SJSA1 (cell line): ENCODE results near the gene DYRK1A. TPM values are rescaled to one million over a fixed set of nuclear protein-coding genes. Genes with fewer than 3 reads are reported as not detected.
"Not testable (repeated sequence)": the region's sequence is repeated elsewhere in the genome, so short reads cannot be mapped to it uniquely, and the experiment has no call there.

Experiments used
- DNase-seq, 2 experiments: peaks; one replicate each; pipeline ENCODE4 v3.0.0-alpha.2; 2015 to 2020; ENCODE audit warnings: low spot score in 2 of 2, low read depth in 1 of 2
- H3K27ac ChIP-seq: fragments of 250-450 bp; sonication (Bioruptor Pico); 2 replicates; pipeline ENCODE4 v1.5.1; 2020; ENCODE audit warnings: mild to moderate bottlenecking, moderate library complexity
- H3K27me3 ChIP-seq: fragments of 250-450 bp; sonication (Bioruptor Pico); replicated peaks from 2 replicates; pipeline ENCODE4 v1.5.1; 2020; ENCODE audit warnings: mild to moderate bottlenecking, moderate library complexity
- H3K36me3 ChIP-seq: fragments of 250-450 bp; sonication (Bioruptor Pico); 2 replicates; pipeline ENCODE4 v1.5.1; 2020; ENCODE audit warnings: mild to moderate bottlenecking
- H3K4me1 ChIP-seq: fragments of 250-450 bp; sonication (Bioruptor Pico); replicated peaks from 2 replicates; pipeline ENCODE4 v1.6.1; 2021; ENCODE audit warnings: mild to moderate bottlenecking
- H3K4me3 ChIP-seq: fragments of 250-450 bp; sonication (Bioruptor Pico); 2 replicates; pipeline ENCODE4 v1.5.1; 2020; ENCODE audit warnings: mild to moderate bottlenecking
- H3K9me3 ChIP-seq: fragments of 250-450 bp; sonication (Bioruptor Pico); replicated peaks from 2 replicates; pipeline ENCODE4 v1.5.1; 2020; ENCODE audit warnings: mild to moderate bottlenecking
- total RNA-seq: library from RNA; depleted of rRNA; stranded (reverse); fragments of >200 nt; shearing (Covaris generic); gene quantifications from 2 replicates; pipeline ENCODE4 v1.2.3, GENCODE V29; 2014

The DYRK1A gene
- total RNA-seq, 1 experiment from 2014 or later, result 51.3 TPM

DNA sequence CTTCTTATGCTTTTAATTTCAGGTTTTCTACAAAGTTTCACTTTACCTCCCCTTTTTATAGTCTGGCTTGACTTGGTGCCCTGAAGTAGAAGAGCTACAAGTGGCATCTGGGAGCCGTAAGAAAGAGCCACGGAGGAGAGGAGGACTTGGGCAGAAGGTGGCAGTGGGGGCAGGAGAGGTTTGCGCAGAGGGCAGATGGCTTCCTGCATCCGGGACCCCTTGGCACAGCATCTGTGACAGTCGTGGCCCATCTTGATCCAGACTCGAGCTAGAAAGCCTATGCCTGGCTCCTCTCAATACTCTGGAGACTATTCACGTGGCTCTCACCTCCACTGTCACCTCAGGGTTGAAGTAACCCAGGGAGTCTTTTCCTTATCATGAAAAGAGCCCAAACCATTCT lies 169.1 kb downstream of the DYRK1A start:
- Histone ChIP-seq H3K27me3 (0 out of 2 replicates have a peak, but pooled peaks cover 2% of the 10 kb centered on the region), H3K36me3 (no peaks in the 10 kb centered on the region), H3K4me1 (0 out of 2 replicates have a peak, but pooled peaks cover 3% of the 10 kb centered on the region), H3K4me3 (no peak overlapping the region), H3K9me3 (peaks cover 5% of the 10 kb centered on the region; the same call in 1 of the 2 replicates), H3K27ac (no peak overlapping the region)
- DNase-seq, result no peak

DNA sequence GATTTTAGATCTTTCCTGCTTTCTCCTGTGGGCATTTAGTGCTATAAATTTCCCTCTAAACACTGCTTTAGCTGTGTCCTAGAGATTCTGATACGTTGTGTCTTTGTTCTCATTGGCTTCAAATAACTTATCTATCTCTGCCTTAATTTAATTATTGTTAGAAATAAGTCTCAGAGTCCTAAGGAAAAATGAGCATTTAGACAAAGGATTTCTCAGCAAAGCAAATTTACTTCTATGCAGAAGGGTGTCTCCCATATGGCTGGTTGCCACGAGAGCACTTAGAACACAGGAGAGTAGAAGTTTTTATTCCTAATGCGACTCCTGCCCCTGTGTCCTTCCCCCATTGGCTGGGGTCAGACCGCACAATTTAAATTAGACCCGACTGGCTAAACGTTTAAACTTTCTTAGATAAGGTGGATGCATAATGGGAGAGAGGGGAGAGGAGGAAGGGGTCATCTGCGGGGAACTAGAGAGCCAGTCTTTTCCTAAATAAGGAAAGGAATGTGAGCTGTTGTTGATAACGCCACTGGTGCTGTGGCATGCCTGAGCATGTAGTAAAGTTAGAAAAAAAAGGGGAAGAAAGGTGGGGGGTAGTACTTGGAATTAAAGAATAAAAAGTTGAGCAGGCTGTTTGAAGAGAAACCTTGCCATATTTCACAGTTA lies 170.2 kb downstream of the DYRK1A start:
- H3K36me3 ChIP-seq, result no peaks in the 10 kb centered on the region
- no peak for DNase-seq
- no peak overlapping the region for H3K27ac ChIP-seq
- 0 out of 2 replicates have a peak, but pooled peaks cover 2% of the 10 kb centered on the region for H3K27me3 ChIP-seq
- H3K4me3 ChIP-seq, result no peak overlapping the region
- peaks cover 5% of the 10 kb centered on the region; the same call in 1 of the 2 replicates for H3K9me3 ChIP-seq
- H3K4me1 ChIP-seq, result 0 out of 2 replicates have a peak, but pooled peaks cover 3% of the 10 kb centered on the region

DNA sequence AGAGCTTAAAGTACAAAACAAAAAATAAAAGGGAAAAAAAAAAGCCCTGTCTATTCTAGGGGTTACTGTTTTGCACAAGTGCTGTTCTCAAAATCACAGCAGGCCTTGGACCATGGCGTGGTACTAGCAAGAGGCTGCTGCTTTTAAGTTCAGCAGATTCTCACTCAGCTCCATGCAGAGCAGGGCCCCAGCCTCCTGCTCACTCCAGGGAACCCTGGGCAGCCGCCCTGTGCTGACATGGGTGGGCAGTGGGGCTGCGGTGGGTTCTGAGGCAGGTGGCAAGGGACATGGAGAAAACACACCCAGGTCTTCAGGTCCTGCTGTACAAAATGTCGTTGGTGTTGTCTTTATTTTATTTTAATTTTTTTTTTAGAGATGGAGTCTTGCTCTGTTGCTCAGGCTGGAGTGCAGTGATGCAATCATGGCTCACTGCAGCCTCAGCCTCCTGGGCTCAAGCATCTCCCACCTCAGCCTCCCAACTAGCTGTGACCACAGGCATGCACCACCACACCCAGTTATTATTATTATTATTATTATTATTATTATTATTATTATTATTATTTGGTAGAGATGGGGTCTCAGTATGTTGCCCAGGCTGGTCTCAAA lies 170.9 kb downstream of the DYRK1A start:
- 0 out of 2 replicates have a peak, but pooled peaks cover 2% of the 10 kb centered on the region for H3K27me3 ChIP-seq
- H3K4me3 ChIP-seq, result no peak overlapping the region
- no peak overlapping the region for H3K27ac ChIP-seq
- H3K36me3 ChIP-seq, result no peaks in the 10 kb centered on the region
- peaks cover 6% of the 10 kb centered on the region; the same call in 1 of the 2 replicates for H3K9me3 ChIP-seq
- DNase-seq, result no peak
- 0 out of 2 replicates have a peak, but pooled peaks cover 3% of the 10 kb centered on the region for H3K4me1 ChIP-seq

DNA sequence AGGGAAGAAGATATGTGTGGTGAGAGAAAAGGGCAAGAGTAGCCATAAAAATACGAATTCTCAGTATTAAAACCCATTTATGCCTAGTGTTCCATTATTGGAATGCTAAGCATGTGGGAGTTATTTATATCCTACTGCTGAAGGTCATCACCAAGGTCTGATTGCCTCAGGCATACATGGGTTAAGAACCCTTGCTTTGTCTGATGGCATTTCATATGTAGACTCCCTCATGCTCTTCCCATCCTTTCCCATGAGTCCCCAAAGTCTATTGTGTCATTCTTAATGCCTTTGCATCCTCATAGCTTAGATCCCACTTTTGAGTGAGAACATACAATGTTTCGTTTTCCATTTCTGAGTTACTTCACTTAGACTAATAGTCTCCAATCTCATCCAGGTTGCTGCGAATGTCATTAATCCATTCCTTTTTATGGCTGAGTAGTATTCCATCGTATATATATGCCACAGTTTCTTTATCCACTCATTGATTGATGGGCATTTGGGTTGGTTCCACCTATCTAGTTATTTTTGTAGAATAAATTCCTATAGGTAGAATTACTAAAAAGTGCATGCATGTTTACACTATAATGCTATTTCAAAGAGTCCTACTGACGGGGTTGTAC lies 172.5 kb downstream of the DYRK1A start:
- Histone ChIP-seq H3K9me3 (peaks cover 12% of the 10 kb centered on the region), H3K27ac (no peak overlapping the region), H3K36me3 (no peaks in the 10 kb centered on the region), H3K27me3 (0 out of 2 replicates have a peak, but pooled peaks cover 2% of the 10 kb centered on the region), H3K4me3 (no peak overlapping the region), H3K4me1 (0 out of 2 replicates have a peak, but pooled peaks cover 3% of the 10 kb centered on the region)
- no peak for DNase-seq

- H3K36me3 ChIP-seq, H3K27me3 ChIP-seq, DNase-seq, H3K27ac ChIP-seq, H3K4me1 ChIP-seq, H3K4me3 ChIP-seq: not testable (repeated sequence)
- H3K9me3 ChIP-seq, result peaks cover 12% of the 10 kb centered on the region
Measured at GRCh38 chr21:37541128-37541527, 174.6 kb downstream of the DYRK1A start.

GRCh38 chr21:37542512-37542911 lies 175.9 kb downstream of the DYRK1A start:
- no peaks in the 10 kb centered on the region for H3K27me3 ChIP-seq
- H3K4me3 ChIP-seq, result no peak overlapping the region
- no peak overlapping the region for H3K27ac ChIP-seq
- DNase-seq, result no peak
- no peaks in the 10 kb centered on the region for H3K36me3 ChIP-seq
- H3K9me3 ChIP-seq, result peaks cover 7% of the 10 kb centered on the region; the same call in 1 of the 2 replicates
- no peaks in the 10 kb centered on the region for H3K4me1 ChIP-seq

DNA sequence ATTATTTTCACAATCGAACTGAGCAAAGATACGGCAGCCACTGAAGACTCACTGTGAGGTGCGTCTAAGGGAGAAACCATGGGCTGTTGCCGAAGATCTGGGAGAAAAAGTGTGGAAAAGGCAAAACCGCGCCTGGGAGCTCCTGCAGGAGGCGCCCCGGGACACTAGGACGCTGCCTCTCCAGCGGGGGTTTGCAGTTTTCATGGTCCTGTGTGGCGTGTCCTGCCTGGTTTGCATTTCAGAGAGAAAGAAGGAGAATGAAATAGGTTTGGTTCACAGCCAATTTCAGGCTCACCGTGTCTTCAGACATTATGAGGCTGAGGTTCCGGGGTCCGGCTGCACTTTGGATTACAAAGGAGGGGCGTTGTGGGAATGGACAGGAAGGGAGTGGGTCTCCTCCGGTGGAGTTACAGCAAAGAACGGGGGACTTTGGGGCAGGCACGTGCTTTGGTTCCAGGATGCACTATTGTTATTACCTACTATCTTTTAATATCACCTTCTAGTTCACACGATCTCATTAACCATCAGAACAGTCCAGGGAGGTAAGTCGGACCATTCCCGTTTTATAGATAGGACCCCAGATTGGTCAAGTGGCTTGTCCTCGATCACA lies 179.8 kb downstream of the DYRK1A start:
- Histone ChIP-seq H3K27me3 (no peaks in the 10 kb centered on the region), H3K9me3 (peaks cover 7% of the 10 kb centered on the region; the same call in 1 of the 2 replicates), H3K36me3 (no peaks in the 10 kb centered on the region), H3K4me1 (no peaks in the 10 kb centered on the region), H3K4me3 (no peak overlapping the region), H3K27ac (no peak overlapping the region)
- DNase-seq, result no peak

- H3K27me3 ChIP-seq, result no peaks in the 10 kb centered on the region
- no peak overlapping the region for H3K4me3 ChIP-seq
- H3K27ac ChIP-seq, result no peak overlapping the region
- no peaks in the 10 kb centered on the region for H3K4me1 ChIP-seq
- peaks cover 7% of the 10 kb centered on the region; the same call in 1 of the 2 replicates for H3K9me3 ChIP-seq
- DNase-seq, result no peak
- H3K36me3 ChIP-seq, result no peaks in the 10 kb centered on the region
Measured at GRCh38 chr21:37546949-37547614, 180.5 kb downstream of the DYRK1A start.

DNA sequence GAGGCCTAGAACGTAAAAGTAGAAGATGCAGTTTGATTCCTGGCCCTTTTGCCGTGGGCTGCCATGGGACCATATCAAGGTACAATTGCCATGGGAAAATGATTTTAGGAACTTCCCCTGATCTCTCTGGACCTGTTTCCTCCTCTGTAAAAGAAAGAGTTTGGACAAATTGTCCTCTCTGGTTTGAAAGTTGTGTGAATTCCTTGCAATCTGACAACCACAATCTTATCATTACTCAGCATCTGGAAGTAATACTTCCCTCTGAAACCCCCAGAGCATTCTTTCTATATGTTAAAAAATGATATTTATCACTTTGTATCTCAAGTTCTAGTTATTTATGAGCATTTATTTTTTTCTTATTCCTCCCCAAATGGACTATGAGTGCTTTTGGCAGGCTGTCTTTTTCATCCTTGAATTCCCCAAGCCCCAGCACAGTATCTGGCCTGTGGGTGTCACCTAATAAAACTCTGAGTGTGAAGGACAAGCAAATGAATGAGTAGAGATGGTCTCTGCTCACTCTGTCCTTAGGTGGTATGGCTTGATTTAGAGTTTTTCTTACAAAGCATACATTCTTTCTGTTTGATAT lies 181.1 kb downstream of the DYRK1A start:
- H3K4me3 ChIP-seq, result no peak overlapping the region
- H3K27me3 ChIP-seq, result no peaks in the 10 kb centered on the region
- no peaks in the 10 kb centered on the region for H3K4me1 ChIP-seq
- no peak overlapping the region for H3K27ac ChIP-seq
- peak in 1 of 2 experiments; percentile 5 for DNase-seq
- H3K9me3 ChIP-seq, result peaks cover 4% of the 10 kb centered on the region; the same call in 1 of the 2 replicates
- no peaks in the 10 kb centered on the region for H3K36me3 ChIP-seq

DNA sequence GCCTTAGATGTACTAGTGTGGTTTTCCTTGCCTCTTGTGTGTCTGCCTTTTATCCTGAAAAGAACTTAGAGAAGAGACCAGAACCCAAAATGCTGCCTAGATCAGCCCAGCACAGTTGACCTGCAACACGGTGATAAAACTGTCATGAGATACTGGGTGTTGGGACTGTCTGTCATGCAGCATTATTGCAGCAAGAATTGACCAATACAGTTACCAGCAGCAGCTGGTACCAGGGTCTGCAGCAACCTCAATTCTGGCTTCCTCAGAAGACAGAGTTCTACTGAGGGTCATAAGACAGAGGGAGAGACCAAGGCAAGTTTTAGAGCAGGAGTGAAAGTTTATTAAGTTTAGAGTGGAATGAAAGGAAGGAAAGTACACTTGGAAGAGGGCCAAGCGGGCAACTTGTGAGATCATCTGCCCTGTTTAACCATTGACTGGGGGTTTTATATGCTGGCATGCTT lies 182.0 kb downstream of the DYRK1A start:
- H3K27ac ChIP-seq, result no peak overlapping the region
- DNase-seq, result no peak
- no peak overlapping the region for H3K4me3 ChIP-seq
- H3K4me1 ChIP-seq, result no peaks in the 10 kb centered on the region
- no peaks in the 10 kb centered on the region for H3K36me3 ChIP-seq
- H3K9me3 ChIP-seq, result no peaks in the 10 kb centered on the region
- H3K27me3 ChIP-seq, result no peaks in the 10 kb centered on the region

DNA sequence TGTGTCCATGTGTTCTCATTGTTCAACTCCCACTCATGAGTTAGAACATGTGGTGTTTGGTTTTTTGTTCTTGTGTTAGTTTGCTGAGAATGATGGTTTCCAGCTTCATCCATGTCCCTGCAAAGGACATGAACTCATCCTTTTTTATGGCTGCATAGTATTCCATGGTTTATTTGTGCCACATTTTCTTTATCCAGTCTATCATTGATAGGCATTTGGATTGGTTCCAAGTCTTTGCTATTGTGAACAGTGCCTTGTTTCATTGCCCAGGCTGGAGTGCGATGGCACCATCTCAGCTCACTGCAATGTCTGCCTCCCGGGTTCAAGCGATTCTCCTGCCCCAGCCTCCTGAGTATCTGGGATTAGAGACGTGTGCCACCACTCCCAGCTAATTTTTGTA lies 183.2 kb downstream of the DYRK1A start:
- H3K4me1 ChIP-seq, H3K9me3 ChIP-seq: not testable (repeated sequence)

GRCh38 chr21:37550157-37550556 lies 183.6 kb downstream of the DYRK1A start:
- Histone ChIP-seq H3K27ac (no peak overlapping the region), H3K4me3 (no peak overlapping the region), H3K36me3 (no peaks in the 10 kb centered on the region), H3K9me3 (no peaks in the 10 kb centered on the region), H3K4me1 (no peaks in the 10 kb centered on the region), H3K27me3 (no peaks in the 10 kb centered on the region)
- DNase-seq, result no peak

More for the DNA sequence above, 183.2 kb downstream of the DYRK1A start:
- not testable (repeated sequence) for DNase-seq, H3K36me3 ChIP-seq, H3K27ac ChIP-seq, H3K27me3 ChIP-seq, H3K4me3 ChIP-seq
